ENCODE results near the gene R3HDM2. TPM values are rescaled to one million over a fixed set of nuclear protein-coding genes. Genes with fewer than 3 reads are reported as not detected.

The R3HDM2 gene
- total RNA-seq, 1 experiment from 2014 or later = 34.7 TPM

- POLR2A ChIA-PET = interaction anchor here (1.0 to 1.7 kb wide), 4 partner anchors 60 to 348 kb away, joined by 4 to 7 read pairs (median 6); partner anchors contain the start of gene DDIT3
- no peaks in the 10 kb centered on the region for H3K36me3 Mint-ChIP-seq
- CTCF ChIA-PET = interaction anchor here (0.9 to 5.2 kb wide), 14 partner anchors 8 to 247 kb away, joined by 3 to 88 read pairs (median 10); partner anchors contain the start of genes SHMT2 and STAC3
Observed at GRCh38 chr12:57460468-57460784, 29.6 kb upstream of the R3HDM2 start.

DNA sequence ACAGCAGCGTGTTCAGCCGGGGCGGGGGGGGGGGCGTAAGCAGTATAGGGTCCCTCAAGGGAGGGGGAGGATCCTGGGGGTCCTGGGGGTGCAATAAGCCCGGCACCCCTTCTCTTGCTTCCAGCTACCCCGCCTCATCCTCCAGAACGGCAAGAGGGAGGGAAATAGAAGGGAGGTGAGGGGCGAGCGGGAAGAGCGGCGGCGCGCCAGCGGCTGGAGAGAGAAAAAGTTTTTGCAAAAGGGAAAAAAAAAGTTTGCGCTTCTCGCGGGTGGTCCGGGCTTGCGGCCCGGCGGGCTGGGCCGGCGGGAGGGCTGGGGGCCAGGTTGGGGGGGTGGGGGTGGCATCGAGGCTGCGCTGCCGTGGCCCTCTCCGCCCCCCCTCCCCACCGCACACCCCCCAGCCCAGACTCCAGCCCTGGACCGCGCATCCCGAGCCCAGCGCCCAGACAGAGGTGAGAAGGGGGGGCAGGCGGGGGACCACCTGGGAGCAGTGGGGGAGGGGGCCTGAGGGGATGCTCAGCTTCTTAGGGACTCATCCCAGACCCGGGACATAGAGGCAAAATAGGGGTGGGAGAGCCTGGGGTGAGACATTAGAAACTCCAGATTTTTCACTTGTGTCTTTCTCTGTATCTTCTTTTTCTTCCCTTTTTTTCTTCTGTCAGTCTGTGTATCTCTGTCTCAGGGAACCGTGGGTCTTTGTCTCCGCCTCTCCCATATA is 29.1 kb upstream of the R3HDM2 start, which contains the start of gene GLI1:
Gene GLI1 (plus strand): TSS at position 36 of the 718 bp plus-strand sequence. CDS start 3,907 bp downstream, outside the sequence.
- peaks cover 47% of the 10 kb centered on the region for H3K4me1 Mint-ChIP-seq
- H3K36me3 Mint-ChIP-seq = no peaks in the 10 kb centered on the region
- no peak for TF ChIP-seq ESRRA (CRISPR knock-in tag; IDR thresholded peaks at IDR 0.05; ENCODE audit: borderline replicate concordance)
- TF ChIP-seq, protein P1, sequence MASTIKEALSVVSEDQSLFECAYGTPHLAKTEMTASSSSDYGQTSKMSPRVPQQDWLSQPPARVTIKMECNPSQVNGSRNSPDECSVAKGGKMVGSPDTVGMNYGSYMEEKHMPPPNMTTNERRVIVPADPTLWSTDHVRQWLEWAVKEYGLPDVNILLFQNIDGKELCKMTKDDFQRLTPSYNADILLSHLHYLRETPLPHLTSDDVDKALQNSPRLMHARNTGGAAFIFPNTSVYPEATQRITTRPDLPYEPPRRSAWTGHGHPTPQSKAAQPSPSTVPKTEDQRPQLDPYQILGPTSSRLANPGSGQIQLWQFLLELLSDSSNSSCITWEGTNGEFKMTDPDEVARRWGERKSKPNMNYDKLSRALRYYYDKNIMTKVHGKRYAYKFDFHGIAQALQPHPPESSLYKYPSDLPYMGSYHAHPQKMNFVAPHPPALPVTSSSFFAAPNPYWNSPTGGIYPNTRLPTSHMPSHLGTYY (CRISPR knock-in tag; IDR thresholded peaks at IDR 0.05) = no peak
- TF ChIP-seq ELF4 (CRISPR knock-in tag; IDR thresholded peaks at IDR 0.05; ENCODE audit: low read depth) = no peak
- no peak for TF ChIP-seq E2F4 (CRISPR knock-in tag; IDR thresholded peaks at IDR 0.05; ENCODE audit: borderline replicate concordance, low read depth)
- no peak for TF ChIP-seq OVOL2 (CRISPR knock-in tag; IDR thresholded peaks at IDR 0.05; ENCODE audit: borderline replicate concordance)
- TF ChIP-seq ZNF121 (CRISPR knock-in tag; IDR thresholded peaks at IDR 0.05) = no peak
- TF ChIP-seq ZNF219 (CRISPR knock-in tag; IDR thresholded peaks at IDR 0.05; ENCODE audit: borderline replicate concordance) = no peak
- no peaks in the 10 kb centered on the region for H3K9me3 Mint-ChIP-seq
- H3K27me3 Mint-ChIP-seq (ENCODE audit: low read depth) = peaks cover 9% of the 10 kb centered on the region
- DNase-seq (ENCODE audit: low spot score) (peak; percentile 39), ATAC-seq (no peak)
- CTCF ChIA-PET = interaction anchor here (0.7 to 5.2 kb wide), 39 partner anchors 10 to 285 kb away, joined by 3 to 88 read pairs (median 7); partner anchors contain the start of genes DCTN2, DDIT3, INHBC and SHMT2
- peak within 1 kb of the TSS; percentile 96 for H3K4me3 Mint-ChIP-seq
- peak within 1 kb of the TSS; percentile 100 for H3K27ac Mint-ChIP-seq
- POLR2A ChIA-PET = interaction anchor here (1.0 to 2.0 kb wide), 7 partner anchors 18 to 348 kb away, joined by 3 to 9 read pairs (median 4); partner anchors contain the start of genes DDIT3 and SHMT2

More at GRCh38 chr12:57460468-57460784, 29.6 kb upstream of the R3HDM2 start:
- Mint-ChIP-seq H3K4me3 (peak overlapping the region; percentile 96), H3K27me3 (ENCODE audit: low read depth) (peaks cover 9% of the 10 kb centered on the region), H3K9me3 (no peaks in the 10 kb centered on the region), H3K4me1 (peaks cover 42% of the 10 kb centered on the region), H3K27ac (peak overlapping the region; percentile 60; the same call in 1 of the 2 replicates)
- no peak for DNase-seq (ENCODE audit: low spot score)
- no peak for ATAC-seq
- TF ChIP-seq ZBTB43 (CRISPR knock-in tag; IDR thresholded peaks at IDR 0.05) (no peak), ZNF219 (CRISPR knock-in tag; IDR thresholded peaks at IDR 0.05; ENCODE audit: borderline replicate concordance) (no peak), ELF4 (CRISPR knock-in tag; IDR thresholded peaks at IDR 0.05; ENCODE audit: low read depth) (no peak)
- TF ChIP-seq, protein P2, sequence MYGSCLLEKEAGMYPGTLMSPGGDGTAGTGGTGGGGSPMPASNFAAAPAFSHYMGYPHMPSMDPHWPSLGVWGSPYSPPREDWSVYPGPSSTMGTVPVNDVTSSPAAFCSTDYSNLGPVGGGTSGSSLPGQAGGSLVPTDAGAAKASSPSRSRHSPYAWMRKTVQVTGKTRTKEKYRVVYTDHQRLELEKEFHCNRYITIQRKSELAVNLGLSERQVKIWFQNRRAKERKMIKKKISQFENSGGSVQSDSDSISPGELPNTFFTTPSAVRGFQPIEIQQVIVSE (CRISPR knock-in tag; IDR thresholded peaks at IDR 0.05; ENCODE audit: borderline replicate concordance) = no peak

DNA sequence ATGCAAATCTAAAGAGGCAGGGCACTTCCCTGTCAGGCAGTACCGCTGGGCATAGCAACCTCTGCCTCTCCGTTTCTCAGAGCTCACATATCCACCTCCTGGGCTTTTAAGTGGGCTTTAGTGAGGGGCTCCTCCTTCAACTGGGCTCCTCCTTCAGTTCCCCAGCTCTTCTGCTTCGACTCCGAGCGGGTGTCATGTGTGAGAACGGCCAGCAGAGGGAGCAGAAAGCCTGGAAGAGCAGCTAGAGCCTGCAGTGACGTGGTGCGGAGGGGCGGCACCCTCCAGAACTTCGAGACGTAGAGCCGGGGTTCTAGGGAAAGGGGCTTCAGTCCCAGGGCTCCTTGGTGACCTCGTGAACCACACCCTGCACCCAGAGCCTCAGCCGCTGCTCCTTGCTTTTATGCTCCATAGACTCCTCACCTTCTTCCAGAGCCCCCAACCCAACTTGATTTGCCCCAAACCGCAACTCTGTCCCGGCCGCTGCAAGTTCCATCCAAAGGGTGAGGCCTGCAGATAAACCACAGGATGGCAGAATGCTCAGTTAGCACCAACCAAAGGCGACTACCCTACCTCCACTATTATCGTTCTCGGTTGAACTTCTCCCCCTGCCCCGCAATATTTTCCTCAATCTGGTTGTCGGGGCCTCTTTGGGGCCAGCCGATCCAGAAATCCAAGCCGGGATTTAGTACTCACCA is 28.4 kb upstream of the R3HDM2 start:
- ATAC-seq (peak; percentile 60), DNase-seq (ENCODE audit: low spot score) (peak; percentile 99)
- Mint-ChIP-seq H3K27me3 (ENCODE audit: low read depth) (peaks cover 7% of the 10 kb centered on the region), H3K36me3 (no peaks in the 10 kb centered on the region), H3K27ac (peak overlapping the region; percentile 100), H3K4me3 (peak overlapping the region; percentile 96), H3K9me3 (no peaks in the 10 kb centered on the region), H3K4me1 (peaks cover 52% of the 10 kb centered on the region)
- POLR2A ChIA-PET = interaction anchor here (0.7 to 2.0 kb wide), 15 partner anchors 12 to 233 kb away, joined by 3 to 9 read pairs (median 3); partner anchors contain the start of genes DDIT3 and SHMT2
- CTCF ChIA-PET = interaction anchor here (0.6 to 5.2 kb wide), 65 partner anchors 9 to 822 kb away, joined by 3 to 88 read pairs (median 4); partner anchors contain the start of genes DCTN2, DDIT3, INHBC and LRP1
- TF ChIP-seq USF1 (CRISPR knock-in tag; IDR thresholded peaks at IDR 0.05) (no peak), HMGA2 (CRISPR knock-in tag; IDR thresholded peaks at IDR 0.05) (no peak), FOXK1 (CRISPR knock-in tag; IDR thresholded peaks at IDR 0.05) (no peak)
- TF ChIP-seq, protein P3, sequence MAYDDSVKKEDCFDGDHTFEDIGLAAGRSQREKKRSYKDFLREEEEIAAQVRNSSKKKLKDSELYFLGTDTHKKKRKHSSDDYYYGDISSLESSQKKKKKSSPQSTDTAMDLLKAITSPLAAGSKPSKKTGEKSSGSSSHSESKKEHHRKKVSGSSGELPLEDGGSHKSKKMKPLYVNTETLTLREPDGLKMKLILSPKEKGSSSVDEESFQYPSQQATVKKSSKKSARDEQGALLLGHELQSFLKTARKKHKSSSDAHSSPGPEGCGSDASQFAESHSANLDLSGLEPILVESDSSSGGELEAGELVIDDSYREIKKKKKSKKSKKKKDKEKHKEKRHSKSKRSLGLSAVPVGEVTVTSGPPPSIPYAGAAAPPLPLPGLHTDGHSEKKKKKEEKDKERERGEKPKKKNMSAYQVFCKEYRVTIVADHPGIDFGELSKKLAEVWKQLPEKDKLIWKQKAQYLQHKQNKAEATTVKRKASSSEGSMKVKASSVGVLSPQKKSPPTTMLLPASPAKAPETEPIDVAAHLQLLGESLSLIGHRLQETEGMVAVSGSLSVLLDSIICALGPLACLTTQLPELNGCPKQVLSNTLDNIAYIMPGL (CRISPR knock-in tag; IDR thresholded peaks at IDR 0.05) = peak; percentile 38; the same call in 1 of the 2 replicates
- TF ChIP-seq, protein P4, sequence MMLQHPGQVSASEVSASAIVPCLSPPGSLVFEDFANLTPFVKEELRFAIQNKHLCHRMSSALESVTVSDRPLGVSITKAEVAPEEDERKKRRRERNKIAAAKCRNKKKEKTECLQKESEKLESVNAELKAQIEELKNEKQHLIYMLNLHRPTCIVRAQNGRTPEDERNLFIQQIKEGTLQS (CRISPR knock-in tag; conservative IDR thresholded peaks at IDR 0.05) = no peak
- TF ChIP-seq, protein P5, sequence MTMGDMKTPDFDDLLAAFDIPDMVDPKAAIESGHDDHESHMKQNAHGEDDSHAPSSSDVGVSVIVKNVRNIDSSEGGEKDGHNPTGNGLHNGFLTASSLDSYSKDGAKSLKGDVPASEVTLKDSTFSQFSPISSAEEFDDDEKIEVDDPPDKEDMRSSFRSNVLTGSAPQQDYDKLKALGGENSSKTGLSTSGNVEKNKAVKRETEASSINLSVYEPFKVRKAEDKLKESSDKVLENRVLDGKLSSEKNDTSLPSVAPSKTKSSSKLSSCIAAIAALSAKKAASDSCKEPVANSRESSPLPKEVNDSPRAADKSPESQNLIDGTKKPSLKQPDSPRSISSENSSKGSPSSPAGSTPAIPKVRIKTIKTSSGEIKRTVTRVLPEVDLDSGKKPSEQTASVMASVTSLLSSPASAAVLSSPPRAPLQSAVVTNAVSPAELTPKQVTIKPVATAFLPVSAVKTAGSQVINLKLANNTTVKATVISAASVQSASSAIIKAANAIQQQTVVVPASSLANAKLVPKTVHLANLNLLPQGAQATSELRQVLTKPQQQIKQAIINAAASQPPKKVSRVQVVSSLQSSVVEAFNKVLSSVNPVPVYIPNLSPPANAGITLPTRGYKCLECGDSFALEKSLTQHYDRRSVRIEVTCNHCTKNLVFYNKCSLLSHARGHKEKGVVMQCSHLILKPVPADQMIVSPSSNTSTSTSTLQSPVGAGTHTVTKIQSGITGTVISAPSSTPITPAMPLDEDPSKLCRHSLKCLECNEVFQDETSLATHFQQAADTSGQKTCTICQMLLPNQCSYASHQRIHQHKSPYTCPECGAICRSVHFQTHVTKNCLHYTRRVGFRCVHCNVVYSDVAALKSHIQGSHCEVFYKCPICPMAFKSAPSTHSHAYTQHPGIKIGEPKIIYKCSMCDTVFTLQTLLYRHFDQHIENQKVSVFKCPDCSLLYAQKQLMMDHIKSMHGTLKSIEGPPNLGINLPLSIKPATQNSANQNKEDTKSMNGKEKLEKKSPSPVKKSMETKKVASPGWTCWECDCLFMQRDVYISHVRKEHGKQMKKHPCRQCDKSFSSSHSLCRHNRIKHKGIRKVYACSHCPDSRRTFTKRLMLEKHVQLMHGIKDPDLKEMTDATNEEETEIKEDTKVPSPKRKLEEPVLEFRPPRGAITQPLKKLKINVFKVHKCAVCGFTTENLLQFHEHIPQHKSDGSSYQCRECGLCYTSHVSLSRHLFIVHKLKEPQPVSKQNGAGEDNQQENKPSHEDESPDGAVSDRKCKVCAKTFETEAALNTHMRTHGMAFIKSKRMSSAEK (CRISPR knock-in tag; IDR thresholded peaks at IDR 0.05; ENCODE audit: borderline replicate concordance) = no peak

Measured in WTC11 (cell line).